ENCODE results near the gene CPED1.

DNA sequence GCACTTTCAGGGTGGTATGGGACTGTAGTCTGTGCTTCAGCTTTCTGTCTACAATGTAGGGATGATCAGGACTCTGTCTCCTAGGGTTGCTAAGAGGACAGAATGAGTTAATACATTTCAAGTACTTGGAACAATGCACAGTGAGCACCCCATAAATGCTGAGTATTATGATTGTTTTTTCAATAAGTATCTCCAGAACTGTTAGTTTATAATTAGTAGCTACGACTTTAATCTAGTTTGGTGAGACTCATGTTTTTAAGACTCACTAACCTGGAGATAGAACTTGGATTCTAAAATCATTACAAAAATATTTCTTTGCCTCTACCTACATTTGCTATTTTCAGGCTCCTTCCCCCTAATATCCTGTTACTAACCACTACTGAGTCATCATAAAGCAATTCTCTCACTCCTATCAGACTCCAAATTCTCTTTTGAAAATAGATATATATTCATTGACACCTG, 95.3 kb downstream of the CPED1 start:
- TF ChIP-seq, protein P1, sequence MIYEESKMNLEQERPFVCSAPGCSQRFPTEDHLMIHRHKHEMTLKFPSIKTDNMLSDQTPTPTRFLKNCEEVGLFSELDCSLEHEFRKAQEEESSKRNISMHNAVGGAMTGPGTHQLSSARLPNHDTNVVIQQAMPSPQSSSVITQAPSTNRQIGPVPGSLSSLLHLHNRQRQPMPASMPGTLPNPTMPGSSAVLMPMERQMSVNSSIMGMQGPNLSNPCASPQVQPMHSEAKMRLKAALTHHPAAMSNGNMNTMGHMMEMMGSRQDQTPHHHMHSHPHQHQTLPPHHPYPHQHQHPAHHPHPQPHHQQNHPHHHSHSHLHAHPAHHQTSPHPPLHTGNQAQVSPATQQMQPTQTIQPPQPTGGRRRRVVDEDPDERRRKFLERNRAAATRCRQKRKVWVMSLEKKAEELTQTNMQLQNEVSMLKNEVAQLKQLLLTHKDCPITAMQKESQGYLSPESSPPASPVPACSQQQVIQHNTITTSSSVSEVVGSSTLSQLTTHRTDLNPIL (CRISPR knock-in tag; IDR thresholded peaks at IDR 0.05; ENCODE audit: low read depth), result no peak
- TF ChIP-seq ESRRG (CRISPR knock-in tag; IDR thresholded peaks at IDR 0.05) (no peak), ARNTL (CRISPR knock-in tag; IDR thresholded peaks at IDR 0.05; ENCODE audit: borderline replicate concordance, low read depth) (no peak)

All from SK-N-SH treated with all-trans-retinoic acid at 6 μM for 48 hours (cell line).